ENCODE data around the gene KLF5. TPM values are rescaled to one million over a fixed set of nuclear protein-coding genes. Genes with fewer than 3 reads are reported as not detected.

The KLF5 gene
- polyA plus RNA-seq, 3 donors, result 1.8 to 6.5 (median 3.6) TPM

- Mint-ChIP-seq H3K4me3 (no peak overlapping the region), H3K27ac (no peak overlapping the region), H3K27me3 (ENCODE audit: low read depth in 3 of 3) (peaks cover 0 to 1% (median 0%) of the 10 kb centered on the region in 3 donors), H3K9me3 (peaks cover 0 to 4% (median 0%) of the 10 kb centered on the region in 7 donors), H3K36me3 (no peaks in the 10 kb centered on the region), H3K4me1 (peaks cover 17% of the 10 kb centered on the region)
- intact Hi-C loops (cut with micrococcal nuclease), result no loop called here
- no peak overlapping the region for H3K27ac ChIP-seq (ENCODE audit: low read depth in 1 of 2, low read length in 2 of 2)
- no peaks in the 10 kb centered on the region for H3K36me3 ChIP-seq (replicated peaks in 1 of 2; ENCODE audit: control insufficient read depth in 1 of 2, insufficient read depth in 2 of 2, low read length in 2 of 2)
- DNase-seq, result no peak
- no peaks in the 10 kb centered on the region for H4K20me1 ChIP-seq (ENCODE audit: insufficient read depth, low read length)
- H3K4me1 ChIP-seq (ENCODE audit: control insufficient read depth in 1 of 2, insufficient read depth in 2 of 2, low read length in 2 of 2), result peaks cover 5 to 6% of the 10 kb centered on the region in 2 donors
- H3K79me2 ChIP-seq (ENCODE audit: insufficient read depth, low read length), result no peaks in the 10 kb centered on the region
- TF ChIP-seq, protein P1, sequence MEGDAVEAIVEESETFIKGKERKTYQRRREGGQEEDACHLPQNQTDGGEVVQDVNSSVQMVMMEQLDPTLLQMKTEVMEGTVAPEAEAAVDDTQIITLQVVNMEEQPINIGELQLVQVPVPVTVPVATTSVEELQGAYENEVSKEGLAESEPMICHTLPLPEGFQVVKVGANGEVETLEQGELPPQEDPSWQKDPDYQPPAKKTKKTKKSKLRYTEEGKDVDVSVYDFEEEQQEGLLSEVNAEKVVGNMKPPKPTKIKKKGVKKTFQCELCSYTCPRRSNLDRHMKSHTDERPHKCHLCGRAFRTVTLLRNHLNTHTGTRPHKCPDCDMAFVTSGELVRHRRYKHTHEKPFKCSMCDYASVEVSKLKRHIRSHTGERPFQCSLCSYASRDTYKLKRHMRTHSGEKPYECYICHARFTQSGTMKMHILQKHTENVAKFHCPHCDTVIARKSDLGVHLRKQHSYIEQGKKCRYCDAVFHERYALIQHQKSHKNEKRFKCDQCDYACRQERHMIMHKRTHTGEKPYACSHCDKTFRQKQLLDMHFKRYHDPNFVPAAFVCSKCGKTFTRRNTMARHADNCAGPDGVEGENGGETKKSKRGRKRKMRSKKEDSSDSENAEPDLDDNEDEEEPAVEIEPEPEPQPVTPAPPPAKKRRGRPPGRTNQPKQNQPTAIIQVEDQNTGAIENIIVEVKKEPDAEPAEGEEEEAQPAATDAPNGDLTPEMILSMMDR (IDR thresholded peaks at IDR 0.05), result no peak
- no CpG with 5 or more reads among the region's 3 CpGs for WGBS (ENCODE audit: insufficient coverage)
- no peak overlapping the region for H3K9ac ChIP-seq (ENCODE audit: insufficient read depth, low read length, poor library complexity, severe bottlenecking)
- no peaks in the 10 kb centered on the region for H3K27me3 ChIP-seq (ENCODE audit: control insufficient read depth in 2 of 2, insufficient read depth in 2 of 2, low read length in 2 of 2)
- H3K4me3 ChIP-seq (replicated peaks in 1 of 3; ENCODE audit: low read depth in 2 of 3, low read length in 3 of 3), result no peak overlapping the region
- no peak overlapping the region for H2AFZ ChIP-seq (ENCODE audit: insufficient read depth, low read depth, low read length, poor library complexity, severe bottlenecking)
- no peaks in the 10 kb centered on the region for H3K9me3 ChIP-seq (replicated peaks in 1 of 2; ENCODE audit: control insufficient read depth in 1 of 2, insufficient read depth in 1 of 2, low read length in 2 of 2)
- H3K4me2 ChIP-seq (replicated peaks; ENCODE audit: extremely low read depth, low read length, poor library complexity, severe bottlenecking), result no peak overlapping the region
These were observed 18.3 kb upstream of the KLF5 start for GRCh38 chr13:73040484-73040883.

GRCh38 chr13:73040968-73041596 lies 17.7 kb upstream of the KLF5 start:
- no peaks in the 10 kb centered on the region for H3K9me3 ChIP-seq (replicated peaks in 1 of 2; ENCODE audit: control insufficient read depth in 1 of 2, insufficient read depth in 1 of 2, low read length in 2 of 2)
- H3K27ac ChIP-seq (ENCODE audit: low read depth in 1 of 2, low read length in 2 of 2), result no peak overlapping the region
- Mint-ChIP-seq H3K27ac (no peak overlapping the region), H3K4me1 (peaks cover 17% of the 10 kb centered on the region), H3K4me3 (no peak overlapping the region), H3K36me3 (no peaks in the 10 kb centered on the region), H3K27me3 (ENCODE audit: low read depth in 3 of 3) (peaks cover 0 to 1% (median 0%) of the 10 kb centered on the region in 3 donors), H3K9me3 (peaks cover 0 to 5% (median 0%) of the 10 kb centered on the region in 7 donors)
- intact Hi-C loops (cut with micrococcal nuclease), result no loop called here
- WGBS (ENCODE audit: insufficient coverage), result 38% methylated on average over 2 of the region's 7 CpGs
- H3K4me3 ChIP-seq (replicated peaks in 1 of 3; ENCODE audit: low read depth in 2 of 3, low read length in 3 of 3), result no peak overlapping the region
- no peaks in the 10 kb centered on the region for H3K27me3 ChIP-seq (ENCODE audit: control insufficient read depth in 2 of 2, insufficient read depth in 2 of 2, low read length in 2 of 2)
- DNase-seq, result no peak
- no peaks in the 10 kb centered on the region for H3K79me2 ChIP-seq (ENCODE audit: insufficient read depth, low read length)
- H3K4me1 ChIP-seq (ENCODE audit: control insufficient read depth in 1 of 2, insufficient read depth in 2 of 2, low read length in 2 of 2), result peaks cover 5 to 6% of the 10 kb centered on the region in 2 donors
- H2AFZ ChIP-seq (ENCODE audit: insufficient read depth, low read depth, low read length, poor library complexity, severe bottlenecking), result no peak overlapping the region
- H3K4me2 ChIP-seq (replicated peaks; ENCODE audit: extremely low read depth, low read length, poor library complexity, severe bottlenecking), result no peak overlapping the region
- no peaks in the 10 kb centered on the region for H4K20me1 ChIP-seq (ENCODE audit: insufficient read depth, low read length)
- no peak overlapping the region for H3K9ac ChIP-seq (ENCODE audit: insufficient read depth, low read length, poor library complexity, severe bottlenecking)
- H3K36me3 ChIP-seq (replicated peaks in 1 of 2; ENCODE audit: control insufficient read depth in 1 of 2, insufficient read depth in 2 of 2, low read length in 2 of 2), result no peaks in the 10 kb centered on the region
- TF ChIP-seq, protein P1 (IDR thresholded peaks at IDR 0.05), result no peak
